GM12878 (cell line): ENCODE results near the gene BIRC3. TPM values are rescaled to one million over a fixed set of nuclear protein-coding genes. Genes with fewer than 3 reads are reported as not detected.
A peak's percentile ranks its signal among the peaks of the same experiment; 100 is the strongest.

Source experiments
- ATAC-seq: fragments of 200-7000 bp; cut with Tn5 transposase; 3 replicates; pipeline ENCODE4 v1.9.1; 2020; ENCODE audit warnings: mild to moderate bottlenecking, moderate library complexity
- BruUV-seq: library from RNA; stranded (reverse); fragments of 400-500 nt; replicated peaks from 2 replicates; lab custom pipeline; 2021; lab: Mats Ljungman, UMichigan
- CTCF ChIA-PET: fragments of 300-600 bp; sonication (Branson Sonifier 250); formaldehyde crosslinking; extraction: SDS; loops from one replicate; lab custom pipeline; 2021; ENCODE audit warnings: inconsistent platforms; lab: Yijun Ruan, JAX
- POLR2A ChIA-PET: fragments of 350-600 bp; formaldehyde crosslinking; extraction: SDS; loops from one replicate; lab custom pipeline; 2021; ENCODE audit warnings: inconsistent platforms; lab: Charles Lee
- RAD21 ChIA-PET: fragments of 300-600 bp; sonication (Branson Sonifier 250); formaldehyde crosslinking; loops from one replicate; lab custom pipeline; 2023; ENCODE audit warnings: antibody characterized with exemption; ENCODE audit not compliant: unreplicated experiment; lab: Charles Lee
- SMC1A ChIA-PET: fragments of 300-600 bp; sonication (Branson Sonifier 250); formaldehyde crosslinking; loops from one replicate; lab custom pipeline; 2023; ENCODE audit not compliant: unreplicated experiment, uncharacterized antibody; lab: Charles Lee
- DNase-seq: peaks from one replicate; pipeline ENCODE4 v3.0.0-alpha.2; 2011; ENCODE audit warnings: low read depth, low spot score
- FAIRE-seq: peaks from 3 replicates; lab custom pipeline; 2011; peaks lifted over from hg19 to GRCh38; lab: Jason Lieb, UNC
- H2AFZ ChIP-seq: 2 replicates; pipeline ENCODE4 v1.6.0; 2011; ENCODE audit warnings: low read depth, low read length, control low read depth; ENCODE audit not compliant: control insufficient read depth
- H3K27ac ChIP-seq: 2 replicates; pipeline ENCODE4 v1.5.1; 2011; ENCODE audit warnings: control low read depth; ENCODE audit not compliant: control insufficient read depth, insufficient read depth
- H3K27me3 ChIP-seq, 2 experiments: replicated peaks in 1 of 2; 2 replicates each; pipeline versions ENCODE4 v1.6.0 to v1.6.1; 2011; ENCODE audit warnings: low read length in 1 of 2; ENCODE audit not compliant: control insufficient read depth in 2 of 2, insufficient read depth in 2 of 2
- H3K36me3 ChIP-seq, 2 experiments: 2 replicates each; pipeline ENCODE4 v1.5.1; 2011; ENCODE audit warnings: low read length in 1 of 2; ENCODE audit not compliant: control insufficient read depth in 2 of 2, insufficient read depth in 2 of 2
- H3K4me1 ChIP-seq: 2 replicates; pipeline ENCODE4 v1.6.1; 2011; ENCODE audit warnings: mild to moderate bottlenecking, low read length, moderate library complexity, mixed read lengths; ENCODE audit not compliant: control insufficient read depth, insufficient read depth
- H3K4me2 ChIP-seq: 2 replicates; pipeline ENCODE4 v1.6.0; 2011; ENCODE audit warnings: control low read depth; ENCODE audit not compliant: control insufficient read depth, insufficient read depth
- H3K4me3 ChIP-seq: fragments of 200-600 bp; sonication (generic); 2 replicates; pipeline ENCODE4 v1.5.1; 2016
- H3K79me2 ChIP-seq: 2 replicates; pipeline ENCODE4 v1.6.0; 2011; ENCODE audit warnings: low read length; ENCODE audit not compliant: control insufficient read depth, insufficient read depth
- H3K9ac ChIP-seq: 2 replicates; pipeline ENCODE4 v1.8.0; 2011; ENCODE audit warnings: low read length, control low read depth, mixed read lengths; ENCODE audit not compliant: control insufficient read depth, insufficient read depth
- H3K9me3 ChIP-seq: replicated peaks from 3 replicates; pipeline ENCODE4 v1.5.1; 2011; ENCODE audit warnings: mild to moderate bottlenecking, low read length; ENCODE audit not compliant: control insufficient read depth, insufficient read depth
- H4K20me1 ChIP-seq: 2 replicates; pipeline ENCODE4 v1.6.0; 2011; ENCODE audit not compliant: control insufficient read depth, insufficient read depth
- ATF3 ChIP-seq: IDR thresholded peaks from 2 replicates; pipeline ENCODE4 v1.6.1; 2011; ENCODE audit warnings: low read depth, mild to moderate bottlenecking, low read length, moderate library complexity, borderline replicate concordance; ENCODE audit errors: extremely low read depth
- BHLHE40 ChIP-seq, 2 experiments: fragments of 450-650 bp in 1 of 2; IDR thresholded peaks; 2 replicates each; pipeline ENCODE4 v1.6.1; 2011 to 2017; ENCODE audit warnings: low read depth in 2 of 2, borderline replicate concordance in 1 of 2, improper control_type of control experiment in 1 of 2, low read length in 1 of 2, mild to moderate bottlenecking in 1 of 2
- BRCA1 ChIP-seq: IDR thresholded peaks from 2 replicates; pipeline ENCODE4 v1.6.1; 2011; ENCODE audit warnings: low read depth, low read length, improper control_type of control experiment
- CHD2 ChIP-seq: IDR thresholded peaks from 2 replicates; pipeline ENCODE4 v1.6.1; 2011; ENCODE audit warnings: low read depth, low read length, improper control_type of control experiment, borderline replicate concordance
- EP300 ChIP-seq, 2 experiments: fragments of 150-350 bp in 1 of 2; IDR thresholded peaks; 2 replicates each; pipeline ENCODE4 v1.6.1; 2011 to 2012; ENCODE audit warnings: low read depth in 2 of 2, low read length in 2 of 2, borderline replicate concordance in 1 of 2, improper control_type of control experiment in 1 of 2, inconsistent platforms in 1 of 2; ENCODE audit not compliant: control insufficient read depth in 1 of 2
- FOS ChIP-seq: IDR thresholded peaks from 3 replicates; pipeline ENCODE4 v1.6.1; 2011; ENCODE audit warnings: borderline replicate concordance; ENCODE audit not compliant: insufficient read length; ENCODE audit errors: extremely low read depth
- IKZF2 ChIP-seq, 2 experiments: fragments of 450-650 bp; IDR thresholded peaks; 2 replicates each; pipeline ENCODE4 v1.6.1; 2017; ENCODE audit warnings: mild to moderate bottlenecking in 2 of 2, moderate library complexity in 2 of 2
- KAT2A ChIP-seq: conservative IDR thresholded peaks from 2 replicates; pipeline ENCODE4 v1.6.1; 2011; ENCODE audit warnings: low read depth, low read length; ENCODE audit not compliant: control insufficient read depth
- LARP7 ChIP-seq: fragments of 450-650 bp; IDR thresholded peaks from 2 replicates; pipeline ENCODE4 v1.6.1; 2017; ENCODE audit warnings: mild to moderate bottlenecking
- MEF2B ChIP-seq: fragments of 450-650 bp; IDR thresholded peaks from 2 replicates; pipeline ENCODE4 v1.6.1; 2018; ENCODE audit warnings: mild to moderate bottlenecking, moderate library complexity; ENCODE audit not compliant: partially characterized antibody, poor library complexity, severe bottlenecking
- PKNOX1 ChIP-seq: fragments of 450-650 bp; IDR thresholded peaks from 2 replicates; pipeline ENCODE4 v1.6.1; 2016; ENCODE audit warnings: mild to moderate bottlenecking
- POU2F2 ChIP-seq: IDR thresholded peaks from 3 replicates; pipeline ENCODE4 v1.6.1; 2011; ENCODE audit warnings: low read depth, mild to moderate bottlenecking, low read length, borderline replicate concordance
- RB1 ChIP-seq: fragments of 450-650 bp; formaldehyde crosslinking; IDR thresholded peaks from 2 replicates; pipeline ENCODE4 v1.6.1; 2017; ENCODE audit warnings: mild to moderate bottlenecking, borderline replicate concordance
- RELA ChIP-seq: fragments of 450-650 bp; IDR thresholded peaks from 2 replicates; pipeline ENCODE4 v1.8.0; 2014; ENCODE audit warnings: borderline replicate concordance; ENCODE audit not compliant: partially characterized antibody
- RELB ChIP-seq: fragments of 450-650 bp; IDR thresholded peaks from 2 replicates; pipeline ENCODE4 v1.6.1; 2017; ENCODE audit warnings: low read depth, mild to moderate bottlenecking, moderate library complexity
- SMAD1 ChIP-seq: fragments of 450-650 bp; IDR thresholded peaks from 2 replicates; pipeline ENCODE4 v1.6.1; 2018; ENCODE audit warnings: mild to moderate bottlenecking, low read depth; ENCODE audit not compliant: partially characterized antibody
- SMC3 ChIP-seq: IDR thresholded peaks from 2 replicates; pipeline ENCODE4 v1.6.1; 2011; ENCODE audit warnings: low read length, improper control_type of control experiment, borderline replicate concordance
- ZBED1 ChIP-seq: IDR thresholded peaks from 2 replicates; pipeline ENCODE4 v1.6.1; 2016; ENCODE audit warnings: borderline replicate concordance
- ZNF207 ChIP-seq: fragments of 450-650 bp; IDR thresholded peaks from 2 replicates; pipeline ENCODE4 v1.6.1; 2014; ENCODE audit warnings: antibody characterized with exemption, mild to moderate bottlenecking, borderline replicate concordance
- ZNF217 ChIP-seq: fragments of 450-650 bp; IDR thresholded peaks from 2 replicates; pipeline ENCODE4 v1.6.1; 2017; ENCODE audit warnings: antibody characterized with exemption, mild to moderate bottlenecking
- WGBS: methylation state at CpG from one replicate; pipeline ENCODE4 v1.1.6; 2016; ENCODE audit warnings: low lambda C conversion rate; ENCODE audit not compliant: insufficient replicate concordance, insufficient coverage; ENCODE audit errors: missing lambda C conversion rate; 5-methylcytosine and 5-hydroxymethylcytosine counted together
- in situ Hi-C: fragments of 300-500 bp; cut with MboI; formaldehyde crosslinking; loops from 9 replicates; pipeline ENCODE4 v1.14.3; 2018; ENCODE audit warnings: mixed read lengths
- intact Hi-C: fragments of 100-400 bp; cut with micrococcal nuclease; formaldehyde crosslinking; loops from one replicate; pipeline ENCODE4 v1.14.2; 2022; ENCODE audit not compliant: unreplicated experiment
- polyA plus RNA-seq, 11 experiments: library from polyadenylated mRNA; depleted of rRNA in 4 of 11; unstranded in 6 of 11; stranded (reverse) in 5 of 11; fragments of >200 nt; fragmentation: Nextera tagmentation in 4 of 11; fragmentation: Illumina TruSeq in 1 of 11; extraction: Ambion mirVana in 4 of 11; extraction: Trizol in 1 of 11; gene quantifications; 1 replicate in 1 of 11; 2 replicates in 10 of 11; pipeline versions ENCODE4 v1.2.1 to v1.2.3, GENCODE V29; 2011 to 2016; ENCODE audit warnings: inconsistent platforms in 2 of 11, missing spikeins in 2 of 11, low read depth in 1 of 11
- total RNA-seq, 4 experiments: library from RNA; depleted of rRNA in 3 of 4; stranded (reverse); fragments of >200 nt in 3 of 4; fragmentation: Illumina TruSeq in 1 of 4; extraction: Trizol in 1 of 4; gene quantifications; 2 replicates each; pipeline versions ENCODE4 v1.2.1 to v1.2.3, GENCODE V29; 2013 to 2021

BIRC3 gene
- total and polyA plus RNA-seq, 10 of the 15 experiments (the other 5 are each of a cell fraction or from before 2014, with no cell fraction given) = 42.1 to 351 (median 83.7) TPM

- peak overlapping the region; percentile 77 for H3K4me3 ChIP-seq
- ATAC-seq (no peak), DNase-seq (no peak), FAIRE-seq (no peak)
- H4K20me1 ChIP-seq = no peaks in the 10 kb centered on the region
- in situ Hi-C loops (no loop called here), intact Hi-C loops (loop anchor here (1.0 to 2.0 kb wide), 2 partner anchors 104 to 200 kb away; no protein-coding TSS in a partner anchor)
- peak overlapping the region; percentile 96 for H3K27ac ChIP-seq
- H2AFZ ChIP-seq = peak overlapping the region; percentile 95
- ChIA-PET SMC1A (no interaction called here), RAD21 (interaction anchor here (1.8 to 10.4 kb wide), 2 partner anchors 150 to 267 kb away, joined by 6 to 308 read pairs; no protein-coding TSS in a partner anchor), POLR2A (interaction anchor here (2.0 kb wide), 1 partner anchor 150 kb away, joined by 6 read pairs; no protein-coding TSS in a partner anchor), CTCF (interaction anchor here (3.1 to 6.0 kb wide), 2 partner anchors 44 to 268 kb away, joined by 18 to 361 read pairs; no protein-coding TSS in a partner anchor)
- no peaks in the 10 kb centered on the region for H3K36me3 ChIP-seq
- peaks cover 36% of the 10 kb centered on the region for H3K79me2 ChIP-seq
- peak overlapping the region; percentile 96 for H3K9ac ChIP-seq
- TF ChIP-seq ZBED1 (no peak), EP300 (IDR thresholded peaks at IDR 0.05; ENCODE audit: borderline replicate concordance in 1 of 2, control insufficient read depth in 1 of 2, low read depth in 2 of 2, low read length in 2 of 2) (no peak), KAT2A (no peak), RELB (no peak), SMC3 (no peak), SMAD1 (no peak), BHLHE40 (IDR thresholded peaks at IDR 0.05; ENCODE audit: borderline replicate concordance in 1 of 2, low read depth in 2 of 2, low read length in 1 of 2) (no peak), BRCA1 (no peak), ATF3 (no peak), FOS (no peak), RELA (no peak), MEF2B (no peak), ZNF207 (no peak), PKNOX1 (no peak), CHD2 (no peak), IKZF2 (IDR thresholded peaks at IDR 0.05) (no peak), RB1 (no peak), ZNF217 (no peak), LARP7 (no peak), POU2F2 (no peak)
- TSS peak; percentile 90 for BruUV-seq
- peak overlapping the region; percentile 73 for H3K4me2 ChIP-seq
- no peaks in the 10 kb centered on the region; the same call in 1 of the 3 replicates for H3K9me3 ChIP-seq
- no peaks in the 10 kb centered on the region for H3K4me1 ChIP-seq
- H3K27me3 ChIP-seq = no peaks in the 10 kb centered on the region
- 0% methylated on average over 5 of the region's 5 CpGs for WGBS
These were observed 29.1 kb downstream of the BIRC3 start for GRCh38 chr11:102346456-102346747.
